ENCODE measurements around the gene PKIB. TPM values are rescaled to one million over a fixed set of nuclear protein-coding genes. Genes with fewer than 3 reads are reported as not detected.

PKIB gene
- total and polyA plus RNA-seq, 3 donors from 2014 or later: 1.4 to 5.0 (median 3.3) TPM

DNA sequence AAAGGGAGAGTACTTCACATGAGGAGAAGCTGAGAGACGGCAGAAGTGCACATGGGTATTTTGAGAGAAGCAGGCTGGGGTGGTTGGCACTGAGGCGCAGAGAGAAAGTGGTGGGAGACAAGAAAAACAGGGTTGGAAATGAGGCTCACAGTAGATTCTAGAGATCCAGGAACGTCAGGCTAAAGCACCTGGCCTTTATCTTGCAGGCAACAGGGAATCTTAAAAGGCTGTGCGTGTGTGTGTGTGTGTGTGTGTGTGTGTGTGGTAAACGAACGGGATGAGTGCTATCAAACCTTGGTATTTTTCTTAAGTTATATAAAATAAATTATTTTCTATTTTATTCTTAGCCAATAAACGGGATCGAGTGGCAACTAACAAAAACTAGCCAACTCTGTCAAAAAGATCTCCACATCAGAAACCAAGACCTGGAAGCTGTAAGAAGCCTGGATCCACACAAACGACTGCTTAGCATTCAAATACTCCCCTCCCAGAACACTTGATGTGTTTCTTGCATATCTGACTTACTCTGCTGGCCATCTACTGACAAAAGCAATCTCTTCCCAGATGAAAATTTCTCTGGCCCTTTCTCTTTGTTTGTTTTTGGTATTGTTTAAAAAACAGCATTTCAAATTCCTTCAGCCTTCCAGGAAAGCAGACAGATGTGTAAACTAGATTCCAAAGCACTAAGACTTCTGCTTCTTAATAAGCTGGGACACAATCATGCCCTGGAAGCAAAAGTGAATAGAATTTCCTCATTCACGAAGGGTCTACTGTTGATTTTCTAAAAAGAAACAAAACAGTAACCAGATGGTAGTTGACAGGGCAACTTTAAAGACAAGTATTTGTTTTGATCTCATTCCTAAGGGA, 124.6 kb downstream of the PKIB start:
- Histone ChIP-seq H3K4me1 (no peaks in the 10 kb centered on the region), H3K27ac (no peak overlapping the region), H3K36me3 (ENCODE audit: low read depth, missing control alignments) (no peaks in the 10 kb centered on the region), H3K9me3 (no peaks in the 10 kb centered on the region), H3K4me3 (no peak overlapping the region), H3K27me3 (no peaks in the 10 kb centered on the region)
- DNase-seq: no peak
- 55 to 63% methylated on average over 10 of the region's 10 CpGs for WGBS, 2 donors
- TF ChIP-seq, protein P1, sequence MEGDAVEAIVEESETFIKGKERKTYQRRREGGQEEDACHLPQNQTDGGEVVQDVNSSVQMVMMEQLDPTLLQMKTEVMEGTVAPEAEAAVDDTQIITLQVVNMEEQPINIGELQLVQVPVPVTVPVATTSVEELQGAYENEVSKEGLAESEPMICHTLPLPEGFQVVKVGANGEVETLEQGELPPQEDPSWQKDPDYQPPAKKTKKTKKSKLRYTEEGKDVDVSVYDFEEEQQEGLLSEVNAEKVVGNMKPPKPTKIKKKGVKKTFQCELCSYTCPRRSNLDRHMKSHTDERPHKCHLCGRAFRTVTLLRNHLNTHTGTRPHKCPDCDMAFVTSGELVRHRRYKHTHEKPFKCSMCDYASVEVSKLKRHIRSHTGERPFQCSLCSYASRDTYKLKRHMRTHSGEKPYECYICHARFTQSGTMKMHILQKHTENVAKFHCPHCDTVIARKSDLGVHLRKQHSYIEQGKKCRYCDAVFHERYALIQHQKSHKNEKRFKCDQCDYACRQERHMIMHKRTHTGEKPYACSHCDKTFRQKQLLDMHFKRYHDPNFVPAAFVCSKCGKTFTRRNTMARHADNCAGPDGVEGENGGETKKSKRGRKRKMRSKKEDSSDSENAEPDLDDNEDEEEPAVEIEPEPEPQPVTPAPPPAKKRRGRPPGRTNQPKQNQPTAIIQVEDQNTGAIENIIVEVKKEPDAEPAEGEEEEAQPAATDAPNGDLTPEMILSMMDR (IDR thresholded peaks at IDR 0.05): no peak
- no peak for TF ChIP-seq POLR2A (IDR thresholded peaks at IDR 0.05)
- intact Hi-C loops (cut with DNase I; ENCODE audit: low total_unique reads): loop anchor here (5.0 kb wide), 1 partner anchor 103 kb away; no protein-coding TSS in a partner anchor

DNA sequence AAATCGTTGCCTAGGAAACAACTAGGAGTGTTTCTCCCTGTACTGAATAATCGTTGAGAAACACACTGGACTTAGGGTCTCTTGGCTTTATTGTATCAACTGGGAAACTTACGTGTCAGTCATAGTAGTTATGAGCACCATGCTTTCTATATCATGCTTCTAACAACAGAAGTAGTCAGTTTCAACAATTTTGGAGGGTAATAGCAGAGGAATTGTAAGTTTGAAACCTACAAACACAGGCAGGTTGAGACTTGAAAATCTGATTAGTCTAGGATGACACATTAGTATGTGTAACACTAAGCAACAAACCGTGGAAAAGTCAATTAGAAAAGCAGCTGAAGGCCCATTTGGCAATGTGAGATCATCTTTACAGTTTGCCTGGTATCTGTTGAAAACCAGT, 125.4 kb downstream of the PKIB start:
- no peaks in the 10 kb centered on the region for H3K9me3 ChIP-seq
- no peak for TF ChIP-seq POLR2A (IDR thresholded peaks at IDR 0.05)
- TF ChIP-seq, protein P1 (IDR thresholded peaks at IDR 0.05): no peak
- no peak overlapping the region for H3K4me3 ChIP-seq
- H3K27me3 ChIP-seq: no peaks in the 10 kb centered on the region
- WGBS, 2 donors: 68 to 76% methylated on average over 4 of the region's 4 CpGs
- no peak for DNase-seq
- intact Hi-C loops (cut with DNase I; ENCODE audit: low total_unique reads): no loop called here
- no peaks in the 10 kb centered on the region for H3K36me3 ChIP-seq (ENCODE audit: low read depth, missing control alignments)
- H3K4me1 ChIP-seq: no peaks in the 10 kb centered on the region
- no peak overlapping the region for H3K27ac ChIP-seq

DNA sequence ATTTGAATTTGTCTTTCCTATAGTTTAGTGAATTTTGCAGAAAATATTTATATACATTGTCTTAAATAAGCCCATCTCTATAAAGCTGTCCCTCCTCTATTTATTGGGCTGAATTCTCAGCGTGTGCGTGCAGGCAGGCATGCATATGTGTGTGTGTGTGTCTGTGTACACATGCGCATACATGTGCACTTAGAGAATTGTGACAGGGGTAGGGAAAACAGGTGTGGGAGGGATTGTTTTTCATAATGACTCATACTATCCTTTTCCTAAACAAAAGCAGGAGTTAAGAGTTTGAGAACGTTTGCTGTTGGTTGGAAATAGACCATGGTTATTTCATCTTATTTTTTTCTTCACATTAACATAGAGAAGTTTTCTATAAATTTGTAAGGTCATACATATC, 126.0 kb downstream of the PKIB start:
- Histone ChIP-seq H3K4me3 (no peak overlapping the region), H3K36me3 (ENCODE audit: low read depth, missing control alignments) (no peaks in the 10 kb centered on the region), H3K27ac (no peak overlapping the region), H3K27me3 (no peaks in the 10 kb centered on the region), H3K4me1 (no peaks in the 10 kb centered on the region), H3K9me3 (no peaks in the 10 kb centered on the region)
- no peak for TF ChIP-seq POLR2A (IDR thresholded peaks at IDR 0.05)
- TF ChIP-seq, protein P1 (IDR thresholded peaks at IDR 0.05): no peak
- intact Hi-C loops (cut with DNase I; ENCODE audit: low total_unique reads): no loop called here
- 81% methylated on average over 4 of the region's 4 CpGs for WGBS, 2 donors
- no peak for DNase-seq

DNA sequence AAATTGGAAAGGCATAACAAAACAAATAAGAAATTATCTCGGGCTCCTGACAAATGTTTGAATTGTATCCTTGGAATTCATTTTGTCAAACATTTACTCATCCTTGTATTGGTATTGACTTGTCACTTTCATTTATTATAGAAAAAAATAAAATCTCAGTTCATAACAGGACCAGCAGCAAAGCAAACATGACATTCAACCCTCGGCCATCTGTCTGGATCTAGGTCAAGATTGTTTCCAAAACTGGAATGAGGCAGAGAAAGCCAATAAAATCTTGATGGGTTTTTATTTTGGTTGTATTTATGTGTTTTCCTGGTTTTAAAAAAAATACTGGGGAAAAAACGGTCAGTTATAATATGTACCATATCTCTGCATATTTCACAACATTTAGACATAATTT, 126.4 kb downstream of the PKIB start:
- TF ChIP-seq POLR2A (IDR thresholded peaks at IDR 0.05): no peak
- TF ChIP-seq, protein P1 (IDR thresholded peaks at IDR 0.05): no peak
- 52 to 65% methylated on average over 3 of the region's 3 CpGs for WGBS, 2 donors
- intact Hi-C loops (cut with DNase I; ENCODE audit: low total_unique reads): no loop called here
- no peaks in the 10 kb centered on the region for H3K36me3 ChIP-seq (ENCODE audit: low read depth, missing control alignments)
- H3K4me1 ChIP-seq: no peaks in the 10 kb centered on the region
- no peak overlapping the region for H3K27ac ChIP-seq
- no peaks in the 10 kb centered on the region for H3K27me3 ChIP-seq
- DNase-seq: no peak
- H3K4me3 ChIP-seq: no peak overlapping the region
- no peaks in the 10 kb centered on the region for H3K9me3 ChIP-seq

DNA sequence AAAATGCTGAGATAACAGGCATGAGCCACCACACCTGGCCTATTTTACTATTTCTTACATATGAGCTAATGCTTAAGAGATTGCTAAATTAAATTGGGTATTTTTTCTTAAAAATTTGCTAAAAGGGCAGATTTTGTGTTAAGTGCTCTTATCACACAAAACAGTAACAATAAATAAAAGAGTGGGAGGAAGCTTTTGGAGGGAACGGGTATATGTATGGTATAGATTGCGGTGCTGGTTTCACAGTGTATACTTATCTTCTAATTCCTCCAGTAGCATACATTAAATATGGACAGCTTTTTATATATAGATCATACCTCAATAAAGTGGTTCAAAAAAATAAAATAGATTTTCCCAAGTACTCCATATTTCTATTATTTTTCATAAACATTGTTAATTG, 129.9 kb downstream of the PKIB start:
- Histone ChIP-seq H3K4me3 (no peak overlapping the region), H3K27ac (no peak overlapping the region), H3K9me3 (no peaks in the 10 kb centered on the region), H3K36me3 (ENCODE audit: low read depth, missing control alignments) (no peaks in the 10 kb centered on the region), H3K4me1 (no peaks in the 10 kb centered on the region), H3K27me3 (no peaks in the 10 kb centered on the region)
- DNase-seq: no peak
- no peak for TF ChIP-seq POLR2A (IDR thresholded peaks at IDR 0.05)
- TF ChIP-seq, protein P1 (IDR thresholded peaks at IDR 0.05): no peak
- WGBS, 2 donors: 87 to 90% methylated on average over 2 of the region's 2 CpGs
- intact Hi-C loops (cut with DNase I; ENCODE audit: low total_unique reads): no loop called here

All from testis (tissue), 3 donors.